Measurements from ENCODE around the gene PROK1.

The PROK1 gene

DNA sequence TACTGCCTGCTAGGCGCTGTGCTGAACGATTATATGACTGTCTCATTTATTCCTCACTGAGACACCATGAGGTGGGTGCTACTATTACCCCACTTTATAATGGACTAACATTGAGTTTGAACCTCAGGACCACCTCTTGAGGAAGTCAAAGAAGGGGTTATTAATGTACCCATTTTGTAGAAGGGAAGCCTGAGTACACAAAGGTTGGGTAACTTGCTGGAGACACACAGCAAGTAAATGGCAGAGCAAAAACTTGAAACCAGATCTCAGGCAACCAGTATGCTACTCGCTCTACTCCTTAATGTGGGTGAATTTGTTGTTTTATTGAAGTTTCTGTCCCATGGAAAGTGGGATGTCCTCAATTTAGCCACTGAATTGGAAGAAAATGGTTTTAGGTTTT lies 37.9 kb downstream of the PROK1 start:
- no peak overlapping the region for H3K4me3 ChIP-seq (ENCODE audit: low read depth in 1 of 2, low read length in 2 of 2)
- no peak overlapping the region for H2AFZ ChIP-seq (ENCODE audit: low read depth, low read length)
- H4K20me1 ChIP-seq (ENCODE audit: insufficient read depth, low read length) = no peaks in the 10 kb centered on the region
- no peak for ATAC-seq (ENCODE audit: insufficient read depth, low read depth)
- no peaks in the 10 kb centered on the region for H3K36me3 ChIP-seq (ENCODE audit: insufficient read depth, low read length)
- no peaks in the 10 kb centered on the region for H3K4me1 ChIP-seq (ENCODE audit: insufficient read depth, low read length)
- H3K9me3 ChIP-seq (ENCODE audit: insufficient read depth, low read length, severe bottlenecking) = no peaks in the 10 kb centered on the region
- no peaks in the 10 kb centered on the region for H3K27me3 ChIP-seq (ENCODE audit: insufficient read depth, low read length, poor library complexity)
- H3K79me2 ChIP-seq (ENCODE audit: insufficient read depth, low read length) = no peaks in the 10 kb centered on the region
- H3K9ac ChIP-seq (ENCODE audit: low read depth, low read length) = no peak overlapping the region
- TF ChIP-seq, protein P1, sequence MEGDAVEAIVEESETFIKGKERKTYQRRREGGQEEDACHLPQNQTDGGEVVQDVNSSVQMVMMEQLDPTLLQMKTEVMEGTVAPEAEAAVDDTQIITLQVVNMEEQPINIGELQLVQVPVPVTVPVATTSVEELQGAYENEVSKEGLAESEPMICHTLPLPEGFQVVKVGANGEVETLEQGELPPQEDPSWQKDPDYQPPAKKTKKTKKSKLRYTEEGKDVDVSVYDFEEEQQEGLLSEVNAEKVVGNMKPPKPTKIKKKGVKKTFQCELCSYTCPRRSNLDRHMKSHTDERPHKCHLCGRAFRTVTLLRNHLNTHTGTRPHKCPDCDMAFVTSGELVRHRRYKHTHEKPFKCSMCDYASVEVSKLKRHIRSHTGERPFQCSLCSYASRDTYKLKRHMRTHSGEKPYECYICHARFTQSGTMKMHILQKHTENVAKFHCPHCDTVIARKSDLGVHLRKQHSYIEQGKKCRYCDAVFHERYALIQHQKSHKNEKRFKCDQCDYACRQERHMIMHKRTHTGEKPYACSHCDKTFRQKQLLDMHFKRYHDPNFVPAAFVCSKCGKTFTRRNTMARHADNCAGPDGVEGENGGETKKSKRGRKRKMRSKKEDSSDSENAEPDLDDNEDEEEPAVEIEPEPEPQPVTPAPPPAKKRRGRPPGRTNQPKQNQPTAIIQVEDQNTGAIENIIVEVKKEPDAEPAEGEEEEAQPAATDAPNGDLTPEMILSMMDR (IDR thresholded peaks at IDR 0.05; ENCODE audit: borderline replicate concordance, extremely low read depth, low read length, poor library complexity, severe bottlenecking) = no peak
- no peak for TF ChIP-seq EZH2 (IDR thresholded peaks at IDR 0.05; ENCODE audit: borderline replicate concordance, low read depth, low read length, severe bottlenecking)
- no peak for DNase-seq
- H3K4me2 ChIP-seq (ENCODE audit: insufficient read depth, low read length) = no peak overlapping the region
- no peak overlapping the region for H3K27ac ChIP-seq (ENCODE audit: low read length)

DNA sequence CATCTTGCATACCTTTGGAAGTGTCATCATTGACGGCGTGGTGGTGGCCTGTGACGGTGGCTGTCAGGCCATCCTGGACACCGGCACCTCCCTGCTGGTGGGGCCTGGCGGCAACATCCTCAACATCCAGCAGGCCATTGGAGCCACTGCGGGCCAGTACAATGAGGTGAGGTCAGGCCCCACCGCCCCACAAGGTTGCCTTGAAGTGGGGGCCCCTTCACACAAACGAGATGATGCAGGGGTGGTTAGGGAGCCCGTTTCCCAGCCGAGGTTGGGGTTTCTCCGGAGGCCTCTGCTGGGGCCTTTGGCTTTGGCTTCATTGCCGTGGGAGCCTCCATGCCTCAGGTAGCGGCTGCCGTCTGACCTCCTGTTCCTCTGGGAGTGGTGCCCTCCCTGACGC lies 38.5 kb downstream of the PROK1 start:
- TF ChIP-seq, protein P1 (IDR thresholded peaks at IDR 0.05; ENCODE audit: borderline replicate concordance, extremely low read depth, low read length, poor library complexity, severe bottlenecking) = no peak
- no peaks in the 10 kb centered on the region for H3K9me3 ChIP-seq (ENCODE audit: insufficient read depth, low read length, severe bottlenecking)
- ATAC-seq (ENCODE audit: insufficient read depth, low read depth) (no peak), DNase-seq (no peak)
- H4K20me1 ChIP-seq (ENCODE audit: insufficient read depth, low read length) = no peaks in the 10 kb centered on the region
- no peak overlapping the region for H3K4me2 ChIP-seq (ENCODE audit: insufficient read depth, low read length)
- H3K79me2 ChIP-seq (ENCODE audit: insufficient read depth, low read length) = no peaks in the 10 kb centered on the region
- H3K36me3 ChIP-seq (ENCODE audit: insufficient read depth, low read length) = no peaks in the 10 kb centered on the region
- H3K27me3 ChIP-seq (ENCODE audit: insufficient read depth, low read length, poor library complexity) = no peaks in the 10 kb centered on the region
- no peak overlapping the region for H3K27ac ChIP-seq (ENCODE audit: low read length)
- H3K4me3 ChIP-seq (ENCODE audit: low read depth in 1 of 2, low read length in 2 of 2) = no peak overlapping the region
- H3K9ac ChIP-seq (ENCODE audit: low read depth, low read length) = no peak overlapping the region
- no peaks in the 10 kb centered on the region for H3K4me1 ChIP-seq (ENCODE audit: insufficient read depth, low read length)
- H2AFZ ChIP-seq (ENCODE audit: low read depth, low read length) = no peak overlapping the region

DNA sequence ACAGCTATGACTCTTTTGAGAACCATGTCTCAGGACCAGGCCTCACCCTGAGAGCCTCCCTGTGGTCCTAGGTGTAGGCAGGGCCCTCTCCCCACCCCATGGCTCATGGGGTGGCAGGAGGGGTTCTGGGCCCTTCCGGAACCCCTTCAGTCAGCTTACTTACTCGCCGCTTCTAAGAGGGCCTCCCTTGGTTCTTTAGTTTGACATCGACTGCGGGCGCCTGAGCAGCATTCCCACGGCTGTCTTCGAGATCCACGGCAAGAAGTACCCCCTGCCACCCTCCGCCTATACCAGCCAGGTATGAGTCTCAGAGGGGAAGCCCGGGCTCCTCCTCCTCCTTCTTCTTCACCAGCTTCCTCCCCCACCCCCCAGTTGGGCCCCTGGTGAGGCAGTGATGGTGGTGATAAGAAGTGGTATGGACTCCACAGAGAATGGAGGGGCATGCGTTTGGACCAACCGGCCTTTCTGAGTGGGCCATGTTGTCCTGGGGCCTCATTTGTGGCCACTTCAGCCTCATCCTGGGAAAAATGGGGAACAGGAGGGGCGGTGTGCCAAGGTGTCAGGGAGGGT lies 39.1 kb downstream of the PROK1 start:
- Histone ChIP-seq H4K20me1 (ENCODE audit: insufficient read depth, low read length) (no peaks in the 10 kb centered on the region), H2AFZ (ENCODE audit: low read depth, low read length) (no peak overlapping the region), H3K79me2 (ENCODE audit: insufficient read depth, low read length) (no peaks in the 10 kb centered on the region), H3K9me3 (ENCODE audit: insufficient read depth, low read length, severe bottlenecking) (no peaks in the 10 kb centered on the region), H3K4me1 (ENCODE audit: insufficient read depth, low read length) (no peaks in the 10 kb centered on the region), H3K27me3 (ENCODE audit: insufficient read depth, low read length, poor library complexity) (no peaks in the 10 kb centered on the region), H3K4me2 (ENCODE audit: insufficient read depth, low read length) (no peak overlapping the region), H3K9ac (ENCODE audit: low read depth, low read length) (no peak overlapping the region), H3K36me3 (ENCODE audit: insufficient read depth, low read length) (no peaks in the 10 kb centered on the region), H3K27ac (ENCODE audit: low read length) (no peak overlapping the region), H3K4me3 (ENCODE audit: low read depth in 1 of 2, low read length in 2 of 2) (no peak overlapping the region)
- DNase-seq (no peak), ATAC-seq (ENCODE audit: insufficient read depth, low read depth) (no peak)
- TF ChIP-seq, protein P1 (IDR thresholded peaks at IDR 0.05; ENCODE audit: borderline replicate concordance, extremely low read depth, low read length, poor library complexity, severe bottlenecking) = no peak
- TF ChIP-seq EZH2 (IDR thresholded peaks at IDR 0.05; ENCODE audit: borderline replicate concordance, low read depth, low read length, severe bottlenecking) = no peak
